GM19324 (cell line): ENCODE results near the gene PDE8A.

Experiments
- ATAC-seq: cut with Tn5 transposase; IDR thresholded peaks from one replicate; pipeline ENCODE4 v1.9.1; 2021; ENCODE audit warnings: mild to moderate bottlenecking, moderate library complexity; ENCODE audit not compliant: unreplicated experiment, low FRiP score

PDE8A gene

DNA sequence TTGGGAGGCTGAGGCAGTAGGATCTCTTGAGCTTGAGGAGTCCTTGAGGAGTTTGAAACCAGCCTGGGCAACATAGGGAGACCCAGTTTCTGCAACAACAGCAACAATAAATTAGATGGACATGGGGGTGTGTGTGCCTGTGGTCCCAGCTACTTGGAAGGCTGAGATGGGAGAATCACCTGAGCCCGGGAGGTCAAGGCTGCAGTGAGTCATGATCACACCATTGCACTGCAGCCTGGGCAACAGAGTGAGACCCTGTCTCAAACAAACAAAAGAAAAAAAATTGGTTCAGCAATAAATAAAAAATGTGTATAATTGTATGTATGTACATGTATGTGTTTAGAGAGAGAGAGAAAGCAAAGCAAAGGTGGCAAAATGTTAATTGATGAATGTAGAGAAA lies 83.1 kb downstream of the PDE8A start:
- no peak for ATAC-seq

DNA sequence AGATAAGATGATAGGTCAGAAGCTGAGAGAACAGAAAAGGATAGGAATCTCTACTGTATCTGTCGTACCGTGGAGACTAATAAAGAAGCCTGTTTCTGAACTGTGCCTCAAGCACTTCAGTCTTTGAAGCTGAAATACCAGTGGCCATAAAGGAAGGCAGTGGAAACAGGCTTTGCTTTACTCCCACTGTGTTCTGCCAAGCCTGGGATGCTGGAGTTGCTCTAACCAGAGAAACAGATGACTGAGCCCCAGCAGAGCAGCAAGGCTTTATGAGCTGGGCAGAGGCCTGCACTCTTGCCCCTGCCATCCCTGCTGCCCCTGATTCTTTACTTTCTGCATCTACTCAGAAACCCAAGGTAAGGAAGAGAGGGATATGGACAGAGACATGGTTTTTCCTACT lies 89.4 kb downstream of the PDE8A start:
- no peak for ATAC-seq

DNA sequence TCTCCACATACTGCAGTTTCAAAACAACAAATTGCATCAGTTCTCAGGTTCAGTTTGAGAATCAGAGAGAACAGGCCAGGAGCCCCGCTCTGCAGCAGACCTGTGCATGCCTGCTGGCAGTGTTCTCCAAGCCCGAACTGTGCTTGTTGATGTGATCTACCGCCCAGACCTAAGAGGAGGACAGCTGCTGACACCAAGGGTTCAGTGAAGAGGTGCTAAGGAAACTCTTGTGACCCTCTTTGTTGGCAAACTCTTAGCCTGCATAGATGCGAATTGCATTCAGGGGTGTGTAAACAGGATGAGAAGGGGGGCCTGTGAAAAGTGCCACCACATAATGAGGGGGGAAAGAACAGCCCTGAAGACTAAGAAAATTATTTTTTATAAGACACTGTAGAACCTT lies 89.8 kb downstream of the PDE8A start:
- no peak for ATAC-seq

DNA sequence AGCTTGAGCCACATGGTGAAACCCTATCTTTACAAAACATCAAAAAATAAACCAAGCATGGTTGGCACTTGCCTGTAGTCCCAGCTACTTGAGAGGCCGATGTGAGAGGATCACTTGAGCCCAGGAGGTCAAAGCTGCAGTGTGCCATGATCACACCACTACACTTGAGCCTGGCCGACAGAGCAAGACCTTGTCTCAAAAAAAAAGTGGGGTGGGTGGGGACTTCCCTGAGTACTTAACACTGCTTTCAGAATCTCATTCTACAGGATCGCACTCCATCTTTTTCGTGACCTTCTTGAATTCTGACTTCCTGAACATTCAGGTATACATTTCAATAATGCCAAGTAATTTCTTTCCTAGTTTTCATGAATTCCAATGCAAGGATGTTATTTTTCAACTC lies 91.3 kb downstream of the PDE8A start:
- ATAC-seq: no peak

DNA sequence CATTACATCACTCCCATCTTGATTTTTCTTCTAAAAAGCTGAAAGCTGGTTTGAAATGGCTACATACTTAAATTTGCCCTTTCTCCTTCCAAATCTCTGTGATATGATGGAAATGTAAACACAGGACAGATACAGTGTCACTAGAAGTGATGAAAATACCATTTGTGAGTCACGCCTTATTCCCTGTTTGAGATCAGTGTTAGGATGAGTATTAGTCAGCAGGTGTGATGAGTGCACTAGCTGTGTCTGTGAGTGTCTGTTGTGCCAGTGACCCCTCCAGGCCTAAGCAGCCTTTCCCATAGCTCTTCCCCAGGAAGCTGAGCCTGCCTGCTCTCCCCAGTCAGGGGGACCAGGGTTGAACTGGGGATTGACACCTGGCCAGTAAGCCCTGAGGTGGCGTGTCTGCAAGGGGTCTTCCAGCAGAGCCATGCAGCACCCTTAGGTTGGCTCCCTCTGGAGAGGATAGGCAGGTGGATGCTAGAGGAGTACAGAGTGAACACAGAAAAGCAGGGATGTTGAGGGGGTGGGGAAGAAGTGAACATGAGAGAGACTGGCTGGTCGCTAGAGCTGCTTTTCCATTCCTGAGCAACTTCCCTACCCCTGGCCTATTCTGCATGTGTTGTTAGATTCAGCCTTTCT lies 92.0 kb downstream of the PDE8A start:
- ATAC-seq: no peak

- ATAC-seq: no peak
Observed at GRCh38 chr15:85086855-85087254, 105.2 kb downstream of the PDE8A start.

GRCh38 chr15:85088300-85088699 lies 106.6 kb downstream of the PDE8A start:
- ATAC-seq: no peak

GRCh38 chr15:85089929-85090597 lies 108.4 kb downstream of the PDE8A start:
- no peak for ATAC-seq

DNA sequence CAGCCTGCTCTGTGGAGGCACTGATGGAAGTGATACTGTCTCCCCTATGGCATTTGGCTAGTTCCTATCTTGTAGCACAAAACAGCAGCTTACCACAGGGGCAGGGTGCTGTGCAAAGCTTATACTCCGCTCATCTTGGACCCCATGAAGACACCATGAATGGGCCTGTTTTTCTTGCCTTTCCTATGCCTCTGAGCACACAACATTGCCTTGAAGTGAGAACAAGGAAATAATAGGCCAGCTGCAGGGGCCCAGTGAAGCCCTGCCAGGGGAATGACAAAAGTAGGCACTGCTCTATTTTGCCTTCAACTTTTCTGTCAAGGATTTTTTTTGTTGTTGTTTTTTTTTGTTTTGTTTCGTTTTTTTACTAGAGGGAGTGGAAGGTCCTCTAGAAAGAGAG lies 110.3 kb downstream of the PDE8A start:
- ATAC-seq: no peak

DNA sequence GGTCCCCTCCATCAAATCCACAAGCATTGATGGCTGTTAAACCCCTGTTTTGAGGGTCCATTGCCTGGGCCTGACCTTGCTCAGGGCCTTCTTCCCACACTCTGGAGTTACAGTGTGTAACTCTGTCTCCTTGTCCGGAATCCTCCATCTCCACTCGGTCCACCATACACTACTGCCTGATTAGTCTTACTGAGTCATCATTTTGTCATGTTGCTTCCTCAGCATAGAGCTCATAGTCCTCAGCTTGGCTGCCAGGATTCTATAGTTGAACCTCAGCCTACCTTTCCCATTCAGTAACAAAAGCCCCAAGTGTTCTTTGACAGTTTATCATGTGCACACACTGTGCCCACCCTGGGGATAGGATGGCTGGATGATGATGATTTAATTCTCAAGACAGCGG lies 113.0 kb downstream of the PDE8A start:
- no peak for ATAC-seq

GRCh38 chr15:85095566-85095965 lies 113.9 kb downstream of the PDE8A start:
- no peak for ATAC-seq

GRCh38 chr15:85097250-85097649 lies 115.6 kb downstream of the PDE8A start:
- ATAC-seq: no peak

DNA sequence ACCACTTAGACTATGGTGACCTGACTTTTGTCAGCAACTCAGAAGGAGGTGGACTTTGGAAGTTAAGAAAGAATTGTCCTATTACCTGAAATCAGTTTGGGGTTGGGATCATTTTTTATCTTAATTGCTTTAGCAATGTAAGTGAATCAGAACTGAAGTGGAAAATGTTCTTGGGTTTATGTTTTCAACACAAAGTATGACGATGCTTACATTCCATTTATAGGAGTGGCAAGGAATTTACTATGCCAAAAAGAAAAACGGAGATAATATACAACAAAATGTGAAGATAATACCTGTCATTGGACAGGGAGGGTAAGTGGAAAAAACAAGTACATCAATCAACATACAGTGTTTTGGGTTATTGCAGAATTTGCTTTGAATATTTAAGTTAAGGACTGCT lies 116.1 kb downstream of the PDE8A start:
- ATAC-seq: no peak

DNA sequence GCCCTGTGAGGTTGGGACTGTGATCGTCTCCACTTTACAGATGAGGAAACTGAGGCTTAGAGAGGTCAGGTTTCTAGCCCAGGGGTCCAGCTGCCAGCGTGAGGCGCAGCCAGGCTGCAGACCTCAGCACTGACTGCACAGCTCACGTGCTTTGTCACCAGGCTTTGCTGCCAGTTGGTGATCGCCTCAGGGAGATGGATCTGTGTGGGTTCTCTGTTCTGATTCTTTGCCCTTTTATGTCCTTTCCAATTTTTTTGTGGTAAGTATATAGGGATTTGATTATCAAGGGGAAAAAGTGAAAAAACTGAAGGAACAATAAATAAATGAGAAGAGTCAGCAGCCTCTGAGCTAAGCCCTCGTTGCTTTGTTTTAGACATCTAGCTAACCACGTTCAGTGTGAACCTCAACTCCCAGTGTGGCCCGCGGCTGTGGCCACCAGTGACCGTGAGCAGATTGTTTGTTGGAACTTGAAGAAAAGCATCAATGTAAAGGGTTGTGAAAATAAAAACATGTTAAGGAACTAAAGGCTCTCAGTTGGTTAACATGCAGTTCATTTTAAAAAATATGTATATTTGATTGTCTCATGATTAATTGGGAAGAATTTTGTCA lies 117.6 kb downstream of the PDE8A start:
- ATAC-seq: no peak

DNA sequence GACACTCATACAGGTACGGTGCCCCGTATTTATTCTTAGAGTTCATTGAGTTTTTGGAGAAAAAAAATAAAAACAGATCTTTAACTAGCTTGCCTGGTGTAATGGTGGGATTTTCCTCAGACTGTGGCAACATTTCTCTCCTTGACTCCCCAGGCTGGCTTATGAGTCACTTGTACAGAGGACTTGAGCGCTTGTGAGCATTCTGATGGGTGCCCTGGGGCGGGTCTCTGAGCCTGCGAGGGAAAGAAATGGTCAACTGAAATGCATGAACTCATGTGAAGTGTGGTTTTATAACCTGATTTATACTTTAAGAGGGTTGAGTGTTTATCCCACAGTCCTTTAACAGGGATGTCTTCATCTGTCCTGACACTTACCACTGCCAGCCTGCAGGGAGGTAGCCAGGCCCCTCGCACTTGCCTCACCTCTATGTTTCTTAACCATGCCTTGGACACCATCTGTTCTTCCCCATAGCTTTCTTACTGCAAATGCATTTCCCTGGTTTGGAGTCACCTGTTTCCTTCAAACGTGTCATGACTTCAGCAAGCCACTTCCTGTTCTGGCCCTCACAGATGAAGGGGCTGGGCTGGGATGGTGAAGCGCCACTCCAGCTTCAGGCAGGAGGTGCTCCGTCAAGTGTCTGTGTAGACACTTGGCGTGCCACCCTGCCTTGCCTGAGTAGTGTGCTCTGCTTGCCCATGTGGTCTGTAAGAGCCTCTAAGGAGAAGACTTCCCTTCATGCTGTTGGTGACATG lies 118.7 kb downstream of the PDE8A start:
- no peak for ATAC-seq

GRCh38 chr15:85104584-85104983 lies 122.9 kb downstream of the PDE8A start:
- no peak for ATAC-seq

DNA sequence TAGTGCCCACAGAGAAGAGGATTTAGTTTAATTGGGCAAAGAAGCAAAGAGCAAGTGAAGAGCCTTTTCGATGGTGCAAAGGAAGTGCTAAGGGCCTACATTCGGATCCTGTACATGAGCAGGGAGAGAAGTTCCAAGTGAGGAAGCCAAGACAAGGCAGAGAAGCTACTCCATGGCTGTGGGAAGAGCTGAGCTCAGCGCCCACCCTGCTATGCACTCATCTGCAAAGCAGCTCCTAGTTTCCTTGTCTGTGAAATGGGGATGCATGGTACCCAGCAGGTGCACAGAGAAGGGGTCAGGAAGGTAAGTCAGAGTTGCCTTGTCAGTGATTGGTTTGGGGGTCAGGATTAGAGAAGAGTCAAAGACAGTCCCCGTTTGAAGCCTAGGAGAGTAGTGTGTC lies 126.5 kb downstream of the PDE8A start:
- ATAC-seq: no peak

DNA sequence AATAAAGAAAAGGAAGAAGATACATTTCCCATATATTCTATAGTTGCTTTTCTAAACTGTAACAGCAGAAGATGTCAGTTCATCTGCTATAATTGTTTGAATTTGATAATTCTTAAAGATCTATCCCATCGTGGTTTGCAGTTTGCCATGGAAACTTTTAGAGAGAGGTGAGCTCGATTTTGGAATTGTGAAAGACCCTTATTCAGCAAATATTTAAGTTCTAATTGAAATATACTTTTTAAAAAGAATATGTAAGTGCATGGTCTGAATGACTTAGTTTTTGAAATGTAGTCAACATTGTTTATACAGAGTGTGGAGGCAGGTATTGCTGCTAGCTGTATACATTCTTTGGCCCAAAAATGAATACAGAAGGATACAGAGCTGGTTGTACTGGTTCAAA lies 127.7 kb downstream of the PDE8A start:
- ATAC-seq: no peak

DNA sequence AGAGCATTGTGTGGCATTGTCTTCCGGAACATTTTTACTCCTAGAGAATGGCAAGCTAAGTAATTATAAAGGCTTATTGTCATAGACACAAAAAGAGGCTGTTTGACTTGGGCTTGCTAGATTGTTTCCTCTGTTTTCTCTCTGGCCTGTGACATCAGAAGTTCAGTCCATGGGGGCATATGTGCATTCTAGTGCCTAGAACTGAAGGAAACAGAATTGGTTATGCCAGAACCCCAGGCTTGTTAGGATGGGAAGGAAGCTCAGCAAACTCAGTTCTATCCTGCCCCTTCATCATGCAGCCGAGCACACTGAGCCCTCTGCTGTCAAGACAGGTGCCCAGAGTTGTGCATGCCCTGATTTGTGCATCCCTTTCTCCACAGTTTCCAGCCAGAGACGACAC lies 131.3 kb downstream of the PDE8A start:
- ATAC-seq: no peak

DNA sequence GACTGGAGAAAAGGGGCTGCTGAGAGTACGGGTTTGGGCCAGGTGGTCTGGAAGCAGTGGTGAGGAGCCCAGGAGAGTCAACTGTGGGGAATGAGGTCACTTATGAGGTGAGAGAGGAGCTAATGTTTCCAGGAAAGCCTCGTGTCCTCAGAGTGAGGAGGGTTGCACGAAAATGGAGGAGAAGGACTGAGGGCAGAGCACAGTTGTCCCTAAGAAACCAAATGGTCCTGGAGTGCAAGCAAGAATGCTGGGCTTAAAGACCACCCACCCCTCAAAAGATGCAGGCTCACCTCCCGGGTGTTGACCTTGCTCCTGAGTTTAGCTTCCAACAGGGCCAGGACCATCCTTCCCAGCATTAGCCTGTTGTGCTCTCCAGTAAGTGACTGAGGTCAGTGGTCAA lies 133.2 kb downstream of the PDE8A start:
- no peak for ATAC-seq

- ATAC-seq: no peak
Observed at GRCh38 chr15:85116066-85116465, 134.4 kb downstream of the PDE8A start.
